ENCODE measurements around the gene FAM229A. TPM values are rescaled to one million over a fixed set of nuclear protein-coding genes. Genes with fewer than 3 reads are reported as not detected.

FAM229A gene
- total and polyA plus RNA-seq, 9 of the 15 experiments (the other 6 are each of a cell fraction or from before 2014, with no cell fraction given), result 0.04 to 21.6 (median 7.4) TPM

GRCh38 chr1:32390904-32391870, 28.9 kb upstream of the FAM229A start (continued):
- no peak for TF ChIP-seq ZKSCAN8 (CRISPR knock-in tag; IDR thresholded peaks at IDR 0.05)
- TF ChIP-seq THAP7 (CRISPR knock-in tag; IDR thresholded peaks at IDR 0.05), result no peak
- TF ChIP-seq ZKSCAN1 (IDR thresholded peaks at IDR 0.05; ENCODE audit: low read depth, low read length), result peak; percentile 93
- TF ChIP-seq FOS (IDR thresholded peaks at IDR 0.05; ENCODE audit: extremely low read depth, insufficient read length), result no peak
- TF ChIP-seq RFX1 (IDR thresholded peaks at IDR 0.05), result no peak; the same call in 1 of the 2 replicates
- no peak for TF ChIP-seq ZNF347 (CRISPR knock-in tag; IDR thresholded peaks at IDR 0.05; ENCODE audit: low read depth)
- TF ChIP-seq ESRRA (IDR thresholded peaks at IDR 0.05; ENCODE audit: borderline replicate concordance, low read depth), result peak; percentile 83; the same call in 1 of the 2 replicates
- no peak for TF ChIP-seq ARID3A (IDR thresholded peaks at IDR 0.05; ENCODE audit: borderline replicate concordance, low read depth, low read length)
- TF ChIP-seq MAZ (CRISPR knock-in tag; conservative IDR thresholded peaks at IDR 0.05 in 1 of 2, IDR thresholded peaks at IDR 0.05 in 1 of 2), result peak; percentile 61 to 78; a peak in 3 of 4 replicates
- TF ChIP-seq ERF (CRISPR knock-in tag; IDR thresholded peaks at IDR 0.05), result peak; percentile 84; the same call in 1 of the 2 replicates
- no peak for TF ChIP-seq CREB3L1 (IDR thresholded peaks at IDR 0.05; ENCODE audit: borderline replicate concordance, low read depth)
- TF ChIP-seq ZMIZ1 (IDR thresholded peaks at IDR 0.05; ENCODE audit: low read depth in 2 of 2, low read length in 2 of 2), result peak in 1 of 2 experiments; percentile 93; a peak in 2 of 4 replicates
- no peak for TF ChIP-seq ZNF232 (CRISPR knock-in tag; IDR thresholded peaks at IDR 0.05)
- no peak for TF ChIP-seq BMI1 (IDR thresholded peaks at IDR 0.05; ENCODE audit: low read length)
- no peak for TF ChIP-seq CREB3 (tag; conservative IDR thresholded peaks at IDR 0.05; ENCODE audit: low read depth)
- TF ChIP-seq ZNF589 (CRISPR knock-in tag; IDR thresholded peaks at IDR 0.05; ENCODE audit: low read depth), result peak; percentile 87
- no peak for TF ChIP-seq TCF7L2 (IDR thresholded peaks at IDR 0.05; ENCODE audit: low read depth, low read length)
- TF ChIP-seq TAF7 (tag; IDR thresholded peaks at IDR 0.05), result no peak

All from K562 (cell line).